K562 (cell line): Measurements from ENCODE around the gene LRRC8E. TPM values are rescaled to one million over a fixed set of nuclear protein-coding genes. Genes with fewer than 3 reads are reported as not detected.

ENCODE experiments used
- NFRKB ChIP-seq: fragments of 450-650 bp; IDR thresholded peaks from 2 replicates; pipeline ENCODE4 v1.6.1; 2016; ENCODE audit warnings: low read depth
- RBM17 ChIP-seq: fragments of 200-400 bp; formaldehyde crosslinking; IDR thresholded peaks from 2 replicates; pipeline ENCODE4 v1.6.1; 2017; ENCODE audit warnings: low read depth, mild to moderate bottlenecking, low read length, borderline replicate concordance
- RBM25 ChIP-seq: fragments of 200-400 bp; formaldehyde crosslinking; IDR thresholded peaks from 2 replicates; pipeline ENCODE4 v1.6.1; 2018; ENCODE audit warnings: low read length, low read depth, moderate library complexity; ENCODE audit not compliant: severe bottlenecking
- SPI1 ChIP-seq: IDR thresholded peaks from 2 replicates; pipeline ENCODE4 v1.6.1; 2011; ENCODE audit warnings: low read depth, low read length, control low read depth, borderline replicate concordance
- STAT5B ChIP-seq: fragments of 250-450 bp; sonication (Bioruptor Pico); IDR thresholded peaks from 2 replicates; pipeline ENCODE4 v1.8.0; 2021; ENCODE audit warnings: mild to moderate bottlenecking, inconsistent platforms
- polyA plus RNA-seq, 8 experiments: library from polyadenylated mRNA; depleted of rRNA in 4 of 8; stranded (reverse) in 5 of 8; unstranded in 3 of 8; fragments of >200 nt; fragmentation: Nextera tagmentation in 2 of 8; fragmentation: Illumina TruSeq in 1 of 8; extraction: Ambion mirVana in 2 of 8; extraction: Trizol in 1 of 8; gene quantifications; 2 replicates each; pipeline versions ENCODE4 v1.2.1 to v1.2.3, GENCODE V29; 2011 to 2014; ENCODE audit warnings: inconsistent platforms in 1 of 8, missing spikeins in 1 of 8
- total RNA-seq, 7 experiments: library from RNA; depleted of rRNA in 6 of 7; stranded (reverse); fragments of >200 nt in 6 of 7; fragmentation: Illumina TruSeq in 2 of 7; extraction: Trizol in 2 of 7; gene quantifications; 2 replicates each; pipeline versions ENCODE4 v1.2.1 to v1.2.3, GENCODE V29; 2011 to 2021; ENCODE audit warnings: low replicate concordance in 1 of 7
- TF ChIP-seq, protein P1 (sequence below): fragments of 450-650 bp; IDR thresholded peaks from 2 replicates; pipeline ENCODE4 v1.6.1; 2016; ENCODE audit warnings: mild to moderate bottlenecking, moderate library complexity
- TF ChIP-seq, protein P2 (sequence below): fragments of 450-650 bp; IDR thresholded peaks from 2 replicates; pipeline ENCODE4 v1.6.1; 2017; ENCODE audit warnings: antibody characterized with exemption, mild to moderate bottlenecking
- TF ChIP-seq, protein P3 (sequence below): sonication (generic); formaldehyde crosslinking; IDR thresholded peaks from 2 replicates; pipeline ENCODE4 v1.8.1; 2023; ENCODE audit warnings: mild to moderate bottlenecking, missing genetic modification reagents

LRRC8E gene
- total and polyA plus RNA-seq, 9 of the 15 experiments (the other 6 are each of a cell fraction or from before 2014, with no cell fraction given) = 0.08 to 5.7 (median 3.5) TPM; not detected in 1

GRCh38 chr19:7920519-7921301 is 32.4 kb downstream of the LRRC8E start (continued):
- TF ChIP-seq, protein P1, sequence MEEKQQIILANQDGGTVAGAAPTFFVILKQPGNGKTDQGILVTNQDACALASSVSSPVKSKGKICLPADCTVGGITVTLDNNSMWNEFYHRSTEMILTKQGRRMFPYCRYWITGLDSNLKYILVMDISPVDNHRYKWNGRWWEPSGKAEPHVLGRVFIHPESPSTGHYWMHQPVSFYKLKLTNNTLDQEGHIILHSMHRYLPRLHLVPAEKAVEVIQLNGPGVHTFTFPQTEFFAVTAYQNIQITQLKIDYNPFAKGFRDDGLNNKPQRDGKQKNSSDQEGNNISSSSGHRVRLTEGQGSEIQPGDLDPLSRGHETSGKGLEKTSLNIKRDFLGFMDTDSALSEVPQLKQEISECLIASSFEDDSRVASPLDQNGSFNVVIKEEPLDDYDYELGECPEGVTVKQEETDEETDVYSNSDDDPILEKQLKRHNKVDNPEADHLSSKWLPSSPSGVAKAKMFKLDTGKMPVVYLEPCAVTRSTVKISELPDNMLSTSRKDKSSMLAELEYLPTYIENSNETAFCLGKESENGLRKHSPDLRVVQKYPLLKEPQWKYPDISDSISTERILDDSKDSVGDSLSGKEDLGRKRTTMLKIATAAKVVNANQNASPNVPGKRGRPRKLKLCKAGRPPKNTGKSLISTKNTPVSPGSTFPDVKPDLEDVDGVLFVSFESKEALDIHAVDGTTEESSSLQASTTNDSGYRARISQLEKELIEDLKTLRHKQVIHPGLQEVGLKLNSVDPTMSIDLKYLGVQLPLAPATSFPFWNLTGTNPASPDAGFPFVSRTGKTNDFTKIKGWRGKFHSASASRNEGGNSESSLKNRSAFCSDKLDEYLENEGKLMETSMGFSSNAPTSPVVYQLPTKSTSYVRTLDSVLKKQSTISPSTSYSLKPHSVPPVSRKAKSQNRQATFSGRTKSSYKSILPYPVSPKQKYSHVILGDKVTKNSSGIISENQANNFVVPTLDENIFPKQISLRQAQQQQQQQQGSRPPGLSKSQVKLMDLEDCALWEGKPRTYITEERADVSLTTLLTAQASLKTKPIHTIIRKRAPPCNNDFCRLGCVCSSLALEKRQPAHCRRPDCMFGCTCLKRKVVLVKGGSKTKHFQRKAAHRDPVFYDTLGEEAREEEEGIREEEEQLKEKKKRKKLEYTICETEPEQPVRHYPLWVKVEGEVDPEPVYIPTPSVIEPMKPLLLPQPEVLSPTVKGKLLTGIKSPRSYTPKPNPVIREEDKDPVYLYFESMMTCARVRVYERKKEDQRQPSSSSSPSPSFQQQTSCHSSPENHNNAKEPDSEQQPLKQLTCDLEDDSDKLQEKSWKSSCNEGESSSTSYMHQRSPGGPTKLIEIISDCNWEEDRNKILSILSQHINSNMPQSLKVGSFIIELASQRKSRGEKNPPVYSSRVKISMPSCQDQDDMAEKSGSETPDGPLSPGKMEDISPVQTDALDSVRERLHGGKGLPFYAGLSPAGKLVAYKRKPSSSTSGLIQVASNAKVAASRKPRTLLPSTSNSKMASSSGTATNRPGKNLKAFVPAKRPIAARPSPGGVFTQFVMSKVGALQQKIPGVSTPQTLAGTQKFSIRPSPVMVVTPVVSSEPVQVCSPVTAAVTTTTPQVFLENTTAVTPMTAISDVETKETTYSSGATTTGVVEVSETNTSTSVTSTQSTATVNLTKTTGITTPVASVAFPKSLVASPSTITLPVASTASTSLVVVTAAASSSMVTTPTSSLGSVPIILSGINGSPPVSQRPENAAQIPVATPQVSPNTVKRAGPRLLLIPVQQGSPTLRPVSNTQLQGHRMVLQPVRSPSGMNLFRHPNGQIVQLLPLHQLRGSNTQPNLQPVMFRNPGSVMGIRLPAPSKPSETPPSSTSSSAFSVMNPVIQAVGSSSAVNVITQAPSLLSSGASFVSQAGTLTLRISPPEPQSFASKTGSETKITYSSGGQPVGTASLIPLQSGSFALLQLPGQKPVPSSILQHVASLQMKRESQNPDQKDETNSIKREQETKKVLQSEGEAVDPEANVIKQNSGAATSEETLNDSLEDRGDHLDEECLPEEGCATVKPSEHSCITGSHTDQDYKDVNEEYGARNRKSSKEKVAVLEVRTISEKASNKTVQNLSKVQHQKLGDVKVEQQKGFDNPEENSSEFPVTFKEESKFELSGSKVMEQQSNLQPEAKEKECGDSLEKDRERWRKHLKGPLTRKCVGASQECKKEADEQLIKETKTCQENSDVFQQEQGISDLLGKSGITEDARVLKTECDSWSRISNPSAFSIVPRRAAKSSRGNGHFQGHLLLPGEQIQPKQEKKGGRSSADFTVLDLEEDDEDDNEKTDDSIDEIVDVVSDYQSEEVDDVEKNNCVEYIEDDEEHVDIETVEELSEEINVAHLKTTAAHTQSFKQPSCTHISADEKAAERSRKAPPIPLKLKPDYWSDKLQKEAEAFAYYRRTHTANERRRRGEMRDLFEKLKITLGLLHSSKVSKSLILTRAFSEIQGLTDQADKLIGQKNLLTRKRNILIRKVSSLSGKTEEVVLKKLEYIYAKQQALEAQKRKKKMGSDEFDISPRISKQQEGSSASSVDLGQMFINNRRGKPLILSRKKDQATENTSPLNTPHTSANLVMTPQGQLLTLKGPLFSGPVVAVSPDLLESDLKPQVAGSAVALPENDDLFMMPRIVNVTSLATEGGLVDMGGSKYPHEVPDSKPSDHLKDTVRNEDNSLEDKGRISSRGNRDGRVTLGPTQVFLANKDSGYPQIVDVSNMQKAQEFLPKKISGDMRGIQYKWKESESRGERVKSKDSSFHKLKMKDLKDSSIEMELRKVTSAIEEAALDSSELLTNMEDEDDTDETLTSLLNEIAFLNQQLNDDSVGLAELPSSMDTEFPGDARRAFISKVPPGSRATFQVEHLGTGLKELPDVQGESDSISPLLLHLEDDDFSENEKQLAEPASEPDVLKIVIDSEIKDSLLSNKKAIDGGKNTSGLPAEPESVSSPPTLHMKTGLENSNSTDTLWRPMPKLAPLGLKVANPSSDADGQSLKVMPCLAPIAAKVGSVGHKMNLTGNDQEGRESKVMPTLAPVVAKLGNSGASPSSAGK = peak; percentile 66
- TF ChIP-seq, protein P2, sequence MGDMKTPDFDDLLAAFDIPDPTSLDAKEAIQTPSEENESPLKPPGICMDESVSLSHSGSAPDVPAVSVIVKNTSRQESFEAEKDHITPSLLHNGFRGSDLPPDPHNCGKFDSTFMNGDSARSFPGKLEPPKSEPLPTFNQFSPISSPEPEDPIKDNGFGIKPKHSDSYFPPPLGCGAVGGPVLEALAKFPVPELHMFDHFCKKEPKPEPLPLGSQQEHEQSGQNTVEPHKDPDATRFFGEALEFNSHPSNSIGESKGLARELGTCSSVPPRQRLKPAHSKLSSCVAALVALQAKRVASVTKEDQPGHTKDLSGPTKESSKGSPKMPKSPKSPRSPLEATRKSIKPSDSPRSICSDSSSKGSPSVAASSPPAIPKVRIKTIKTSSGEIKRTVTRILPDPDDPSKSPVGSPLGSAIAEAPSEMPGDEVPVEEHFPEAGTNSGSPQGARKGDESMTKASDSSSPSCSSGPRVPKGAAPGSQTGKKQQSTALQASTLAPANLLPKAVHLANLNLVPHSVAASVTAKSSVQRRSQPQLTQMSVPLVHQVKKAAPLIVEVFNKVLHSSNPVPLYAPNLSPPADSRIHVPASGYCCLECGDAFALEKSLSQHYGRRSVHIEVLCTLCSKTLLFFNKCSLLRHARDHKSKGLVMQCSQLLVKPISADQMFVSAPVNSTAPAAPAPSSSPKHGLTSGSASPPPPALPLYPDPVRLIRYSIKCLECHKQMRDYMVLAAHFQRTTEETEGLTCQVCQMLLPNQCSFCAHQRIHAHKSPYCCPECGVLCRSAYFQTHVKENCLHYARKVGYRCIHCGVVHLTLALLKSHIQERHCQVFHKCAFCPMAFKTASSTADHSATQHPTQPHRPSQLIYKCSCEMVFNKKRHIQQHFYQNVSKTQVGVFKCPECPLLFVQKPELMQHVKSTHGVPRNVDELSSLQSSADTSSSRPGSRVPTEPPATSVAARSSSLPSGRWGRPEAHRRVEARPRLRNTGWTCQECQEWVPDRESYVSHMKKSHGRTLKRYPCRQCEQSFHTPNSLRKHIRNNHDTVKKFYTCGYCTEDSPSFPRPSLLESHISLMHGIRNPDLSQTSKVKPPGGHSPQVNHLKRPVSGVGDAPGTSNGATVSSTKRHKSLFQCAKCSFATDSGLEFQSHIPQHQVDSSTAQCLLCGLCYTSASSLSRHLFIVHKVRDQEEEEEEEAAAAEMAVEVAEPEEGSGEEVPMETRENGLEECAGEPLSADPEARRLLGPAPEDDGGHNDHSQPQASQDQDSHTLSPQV = no peak
- TF ChIP-seq, protein P3, sequence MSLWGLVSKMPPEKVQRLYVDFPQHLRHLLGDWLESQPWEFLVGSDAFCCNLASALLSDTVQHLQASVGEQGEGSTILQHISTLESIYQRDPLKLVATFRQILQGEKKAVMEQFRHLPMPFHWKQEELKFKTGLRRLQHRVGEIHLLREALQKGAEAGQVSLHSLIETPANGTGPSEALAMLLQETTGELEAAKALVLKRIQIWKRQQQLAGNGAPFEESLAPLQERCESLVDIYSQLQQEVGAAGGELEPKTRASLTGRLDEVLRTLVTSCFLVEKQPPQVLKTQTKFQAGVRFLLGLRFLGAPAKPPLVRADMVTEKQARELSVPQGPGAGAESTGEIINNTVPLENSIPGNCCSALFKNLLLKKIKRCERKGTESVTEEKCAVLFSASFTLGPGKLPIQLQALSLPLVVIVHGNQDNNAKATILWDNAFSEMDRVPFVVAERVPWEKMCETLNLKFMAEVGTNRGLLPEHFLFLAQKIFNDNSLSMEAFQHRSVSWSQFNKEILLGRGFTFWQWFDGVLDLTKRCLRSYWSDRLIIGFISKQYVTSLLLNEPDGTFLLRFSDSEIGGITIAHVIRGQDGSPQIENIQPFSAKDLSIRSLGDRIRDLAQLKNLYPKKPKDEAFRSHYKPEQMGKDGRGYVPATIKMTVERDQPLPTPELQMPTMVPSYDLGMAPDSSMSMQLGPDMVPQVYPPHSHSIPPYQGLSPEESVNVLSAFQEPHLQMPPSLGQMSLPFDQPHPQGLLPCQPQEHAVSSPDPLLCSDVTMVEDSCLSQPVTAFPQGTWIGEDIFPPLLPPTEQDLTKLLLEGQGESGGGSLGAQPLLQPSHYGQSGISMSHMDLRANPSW (CRISPR knock-in tag) = no peak; the same call in 1 of the 2 replicates
- no peak for TF ChIP-seq RBM25
- no peak for TF ChIP-seq RBM17
- no peak for TF ChIP-seq NFRKB
- no peak for TF ChIP-seq STAT5B (CRISPR knock-in tag)
- TF ChIP-seq SPI1 = no peak
